Liver (tissue), 9 donors: ENCODE measurements around the gene FAT2. TPM values are rescaled to one million over a fixed set of nuclear protein-coding genes. Genes with fewer than 3 reads are reported as not detected.

ENCODE experiments used
- DNase-seq: peaks from one replicate; pipeline ENCODE4 v3.0.0-alpha.2; 2017; ENCODE audit warnings: low spot score
- H3K27ac ChIP-seq, 2 donors: one replicate each; pipeline ENCODE4 v1.7.0; 2013; ENCODE audit warnings: inconsistent platforms in 2 of 2, low read length in 2 of 2, control low read depth in 1 of 2, low read depth in 1 of 2, mild to moderate bottlenecking in 1 of 2
- H3K27me3 ChIP-seq, 4 donors: one replicate each; pipeline versions ENCODE4 v1.6.1 to v1.7.0; 2013; ENCODE audit warnings: low read length in 3 of 4, inconsistent platforms in 1 of 4, mild to moderate bottlenecking in 1 of 4, moderate library complexity in 1 of 4; ENCODE audit not compliant: control insufficient read depth in 4 of 4, insufficient read depth in 4 of 4
- H3K36me3 ChIP-seq, 4 donors: one replicate each; pipeline versions ENCODE4 v1.6.1 to v1.7.0; 2013; ENCODE audit warnings: low read length in 3 of 4, mild to moderate bottlenecking in 3 of 4, low read depth in 1 of 4, moderate library complexity in 1 of 4; ENCODE audit not compliant: control insufficient read depth in 4 of 4, insufficient read depth in 3 of 4
- H3K4me1 ChIP-seq, 4 donors: one replicate each; pipeline versions ENCODE4 v1.6.1 to v1.7.0; 2013; ENCODE audit warnings: low read length in 3 of 4, mild to moderate bottlenecking in 3 of 4, moderate library complexity in 1 of 4; ENCODE audit not compliant: control insufficient read depth in 4 of 4, insufficient read depth in 4 of 4
- H3K4me3 ChIP-seq, 3 donors: one replicate each; pipeline versions ENCODE4 v1.6.1 to v1.7.0; 2013; ENCODE audit warnings: low read length in 3 of 3, control low read depth in 1 of 3, low read depth in 1 of 3, mild to moderate bottlenecking in 1 of 3
- H3K9ac ChIP-seq, 2 donors: one replicate each; pipeline ENCODE4 v1.7.0; 2013; ENCODE audit warnings: low read length in 2 of 2, mild to moderate bottlenecking in 2 of 2, moderate library complexity in 2 of 2, control low read depth in 1 of 2, low read depth in 1 of 2
- H3K9me3 ChIP-seq, 4 donors: one replicate each; pipeline versions ENCODE4 v1.6.1 to v1.7.0; 2013; ENCODE audit warnings: low read length in 3 of 4; ENCODE audit not compliant: control insufficient read depth in 4 of 4
- EGR1 ChIP-seq, 2 donors: IDR thresholded peaks; 2 replicates each; pipeline ENCODE4 v1.6.1; 2016 to 2018; ENCODE audit warnings: antibody characterized with exemption in 2 of 2, low read depth in 2 of 2
- FOXA2 ChIP-seq: IDR thresholded peaks from 2 replicates; pipeline ENCODE4 v1.6.1; 2016; ENCODE audit warnings: antibody characterized with exemption
- GABPA ChIP-seq, 2 donors: IDR thresholded peaks in 1 of 2; conservative IDR thresholded peaks in 1 of 2; 2 replicates each; pipeline ENCODE4 v1.6.1; 2016; ENCODE audit warnings: antibody characterized with exemption in 2 of 2, mild to moderate bottlenecking in 1 of 2, moderate library complexity in 1 of 2
- HNF4A ChIP-seq, 2 donors: conservative IDR thresholded peaks; 2 replicates each; pipeline ENCODE4 v1.6.1; 2016; ENCODE audit warnings: antibody characterized with exemption in 2 of 2, mild to moderate bottlenecking in 2 of 2
- HNF4G ChIP-seq: IDR thresholded peaks from 2 replicates; pipeline ENCODE4 v1.6.1; 2016; ENCODE audit warnings: antibody characterized with exemption
- JUND ChIP-seq, 2 donors: IDR thresholded peaks; 2 replicates each; pipeline ENCODE4 v1.6.1; 2016; ENCODE audit warnings: antibody characterized with exemption in 2 of 2
- NR2F2 ChIP-seq: IDR thresholded peaks from 2 replicates; pipeline ENCODE4 v1.6.1; 2016; ENCODE audit warnings: antibody characterized with exemption
- RAD21 ChIP-seq, 2 donors: IDR thresholded peaks; 2 replicates each; pipeline ENCODE4 v1.6.1; 2016; ENCODE audit warnings: antibody characterized with exemption in 2 of 2, mild to moderate bottlenecking in 2 of 2
- RXRA ChIP-seq, 2 donors: IDR thresholded peaks; 2 replicates each; pipeline ENCODE4 v1.6.1; 2017 to 2018; ENCODE audit warnings: antibody characterized with exemption in 2 of 2, mild to moderate bottlenecking in 1 of 2
- TAF1 ChIP-seq: conservative IDR thresholded peaks from 2 replicates; pipeline ENCODE4 v1.6.1; 2016; ENCODE audit warnings: antibody characterized with exemption, mild to moderate bottlenecking
- WGBS: extraction: QIAGEN DNeasy Blood & Tissue Kit; methylation state at CpG from one replicate; pipeline ENCODE4 v1.1.7; 2013; 5-methylcytosine and 5-hydroxymethylcytosine counted together
- polyA plus RNA-seq, 2 donors: library from polyadenylated mRNA; stranded (reverse) in 1 of 2; unstranded in 1 of 2; fragments of 200-250 nt in 1 of 2; fragments of >200 nt in 1 of 2; fragmentation: Nextera tagmentation in 1 of 2; extraction: Ambion mirVana in 1 of 2; gene quantifications; one replicate each; pipeline versions ENCODE4 v1.2.1 to v1.2.3, GENCODE V29; 2013 to 2015
- total RNA-seq, 2 donors: library from RNA; depleted of rRNA; stranded (reverse); fragments of >200 nt; gene quantifications; one replicate each; pipeline ENCODE4 v1.2.3, GENCODE V29; 2014
- TF ChIP-seq, protein P1 (sequence below): fragments of 150-350 bp; IDR thresholded peaks from 2 replicates; pipeline ENCODE4 v1.5.1; 2017; ENCODE audit warnings: improper control_type of control experiment, low read depth, low read length; ENCODE audit not compliant: missing input control
- TF ChIP-seq, protein P2 (sequence below): IDR thresholded peaks from 2 replicates; pipeline ENCODE4 v1.6.1; 2016; ENCODE audit warnings: antibody characterized with exemption
- TF ChIP-seq, protein P3 (sequence below): IDR thresholded peaks from 2 replicates; pipeline ENCODE4 v1.6.1; 2016; ENCODE audit warnings: antibody characterized with exemption, mild to moderate bottlenecking
- TF ChIP-seq, protein P4 (sequence below): IDR thresholded peaks from 2 replicates; pipeline ENCODE4 v1.6.1; 2016; ENCODE audit warnings: antibody characterized with exemption
- TF ChIP-seq, protein P5 (sequence below): IDR thresholded peaks from 2 replicates; pipeline ENCODE4 v1.6.1; 2016; ENCODE audit warnings: antibody characterized with exemption
- donor health status: healthy.
- donor health status: healthy.
- donor health status: healthy.
- donor health status: healthy.
- donor health status: healthy.

FAT2 gene
- total and polyA plus RNA-seq, 4 donors, result under 0.01 to 0.07 TPM; not detected in 2

DNA sequence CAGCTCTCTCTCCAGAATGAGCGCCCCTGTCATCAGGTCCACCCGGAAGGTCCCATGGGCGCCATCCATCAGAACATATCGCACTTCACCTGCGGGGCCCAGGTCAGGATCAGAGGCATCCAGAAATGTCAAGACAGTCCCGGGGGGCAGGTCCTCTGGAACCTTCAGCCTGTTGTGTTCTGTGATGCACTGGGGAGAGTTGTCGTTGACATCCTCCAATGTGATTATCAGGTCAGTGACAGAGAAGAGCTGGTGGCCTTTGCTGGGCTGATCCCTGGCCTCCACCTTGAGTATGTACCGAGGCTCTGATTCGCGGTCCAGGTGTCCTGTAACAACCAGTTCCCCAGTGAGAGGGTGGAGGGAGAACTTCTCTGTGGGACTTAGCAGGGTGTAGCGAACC is 25.2 kb downstream of the FAT2 start:
- no peak overlapping the region for H3K27ac ChIP-seq
- H3K9ac ChIP-seq, result no peak overlapping the region
- no peaks in the 10 kb centered on the region for H3K36me3 ChIP-seq
- no peaks in the 10 kb centered on the region for H3K4me1 ChIP-seq
- no peaks in the 10 kb centered on the region for H3K27me3 ChIP-seq
- H3K4me3 ChIP-seq, result no peak overlapping the region
- TF ChIP-seq, protein P1, sequence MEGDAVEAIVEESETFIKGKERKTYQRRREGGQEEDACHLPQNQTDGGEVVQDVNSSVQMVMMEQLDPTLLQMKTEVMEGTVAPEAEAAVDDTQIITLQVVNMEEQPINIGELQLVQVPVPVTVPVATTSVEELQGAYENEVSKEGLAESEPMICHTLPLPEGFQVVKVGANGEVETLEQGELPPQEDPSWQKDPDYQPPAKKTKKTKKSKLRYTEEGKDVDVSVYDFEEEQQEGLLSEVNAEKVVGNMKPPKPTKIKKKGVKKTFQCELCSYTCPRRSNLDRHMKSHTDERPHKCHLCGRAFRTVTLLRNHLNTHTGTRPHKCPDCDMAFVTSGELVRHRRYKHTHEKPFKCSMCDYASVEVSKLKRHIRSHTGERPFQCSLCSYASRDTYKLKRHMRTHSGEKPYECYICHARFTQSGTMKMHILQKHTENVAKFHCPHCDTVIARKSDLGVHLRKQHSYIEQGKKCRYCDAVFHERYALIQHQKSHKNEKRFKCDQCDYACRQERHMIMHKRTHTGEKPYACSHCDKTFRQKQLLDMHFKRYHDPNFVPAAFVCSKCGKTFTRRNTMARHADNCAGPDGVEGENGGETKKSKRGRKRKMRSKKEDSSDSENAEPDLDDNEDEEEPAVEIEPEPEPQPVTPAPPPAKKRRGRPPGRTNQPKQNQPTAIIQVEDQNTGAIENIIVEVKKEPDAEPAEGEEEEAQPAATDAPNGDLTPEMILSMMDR, result no peak
- no peak for DNase-seq
- H3K9me3 ChIP-seq, result no peaks in the 10 kb centered on the region
- WGBS, result 91% methylated on average over 11 of the region's 11 CpGs

- TF ChIP-seq, protein P2, sequence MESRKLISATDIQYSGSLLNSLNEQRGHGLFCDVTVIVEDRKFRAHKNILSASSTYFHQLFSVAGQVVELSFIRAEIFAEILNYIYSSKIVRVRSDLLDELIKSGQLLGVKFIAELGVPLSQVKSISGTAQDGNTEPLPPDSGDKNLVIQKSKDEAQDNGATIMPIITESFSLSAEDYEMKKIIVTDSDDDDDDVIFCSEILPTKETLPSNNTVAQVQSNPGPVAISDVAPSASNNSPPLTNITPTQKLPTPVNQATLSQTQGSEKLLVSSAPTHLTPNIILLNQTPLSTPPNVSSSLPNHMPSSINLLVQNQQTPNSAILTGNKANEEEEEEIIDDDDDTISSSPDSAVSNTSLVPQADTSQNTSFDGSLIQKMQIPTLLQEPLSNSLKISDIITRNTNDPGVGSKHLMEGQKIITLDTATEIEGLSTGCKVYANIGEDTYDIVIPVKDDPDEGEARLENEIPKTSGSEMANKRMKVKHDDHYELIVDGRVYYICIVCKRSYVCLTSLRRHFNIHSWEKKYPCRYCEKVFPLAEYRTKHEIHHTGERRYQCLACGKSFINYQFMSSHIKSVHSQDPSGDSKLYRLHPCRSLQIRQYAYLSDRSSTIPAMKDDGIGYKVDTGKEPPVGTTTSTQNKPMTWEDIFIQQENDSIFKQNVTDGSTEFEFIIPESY, result no peak
- TF ChIP-seq, protein P3, sequence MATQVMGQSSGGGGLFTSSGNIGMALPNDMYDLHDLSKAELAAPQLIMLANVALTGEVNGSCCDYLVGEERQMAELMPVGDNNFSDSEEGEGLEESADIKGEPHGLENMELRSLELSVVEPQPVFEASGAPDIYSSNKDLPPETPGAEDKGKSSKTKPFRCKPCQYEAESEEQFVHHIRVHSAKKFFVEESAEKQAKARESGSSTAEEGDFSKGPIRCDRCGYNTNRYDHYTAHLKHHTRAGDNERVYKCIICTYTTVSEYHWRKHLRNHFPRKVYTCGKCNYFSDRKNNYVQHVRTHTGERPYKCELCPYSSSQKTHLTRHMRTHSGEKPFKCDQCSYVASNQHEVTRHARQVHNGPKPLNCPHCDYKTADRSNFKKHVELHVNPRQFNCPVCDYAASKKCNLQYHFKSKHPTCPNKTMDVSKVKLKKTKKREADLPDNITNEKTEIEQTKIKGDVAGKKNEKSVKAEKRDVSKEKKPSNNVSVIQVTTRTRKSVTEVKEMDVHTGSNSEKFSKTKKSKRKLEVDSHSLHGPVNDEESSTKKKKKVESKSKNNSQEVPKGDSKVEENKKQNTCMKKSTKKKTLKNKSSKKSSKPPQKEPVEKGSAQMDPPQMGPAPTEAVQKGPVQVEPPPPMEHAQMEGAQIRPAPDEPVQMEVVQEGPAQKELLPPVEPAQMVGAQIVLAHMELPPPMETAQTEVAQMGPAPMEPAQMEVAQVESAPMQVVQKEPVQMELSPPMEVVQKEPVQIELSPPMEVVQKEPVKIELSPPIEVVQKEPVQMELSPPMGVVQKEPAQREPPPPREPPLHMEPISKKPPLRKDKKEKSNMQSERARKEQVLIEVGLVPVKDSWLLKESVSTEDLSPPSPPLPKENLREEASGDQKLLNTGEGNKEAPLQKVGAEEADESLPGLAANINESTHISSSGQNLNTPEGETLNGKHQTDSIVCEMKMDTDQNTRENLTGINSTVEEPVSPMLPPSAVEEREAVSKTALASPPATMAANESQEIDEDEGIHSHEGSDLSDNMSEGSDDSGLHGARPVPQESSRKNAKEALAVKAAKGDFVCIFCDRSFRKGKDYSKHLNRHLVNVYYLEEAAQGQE, result no peak
- TF ChIP-seq RAD21 (IDR thresholded peaks at IDR 0.05) (no peak), RXRA (IDR thresholded peaks at IDR 0.05) (no peak), GABPA (IDR thresholded peaks at IDR 0.05 in 1 of 2, conservative IDR thresholded peaks at IDR 0.05 in 1 of 2) (no peak), TAF1 (no peak), HNF4A (conservative IDR thresholded peaks at IDR 0.05) (no peak), NR2F2 (no peak), EGR1 (IDR thresholded peaks at IDR 0.05; ENCODE audit: low read depth in 2 of 2) (no peak), HNF4G (no peak), JUND (IDR thresholded peaks at IDR 0.05) (no peak), FOXA2 (no peak)
- TF ChIP-seq, protein P1, result no peak
- TF ChIP-seq, protein P4, sequence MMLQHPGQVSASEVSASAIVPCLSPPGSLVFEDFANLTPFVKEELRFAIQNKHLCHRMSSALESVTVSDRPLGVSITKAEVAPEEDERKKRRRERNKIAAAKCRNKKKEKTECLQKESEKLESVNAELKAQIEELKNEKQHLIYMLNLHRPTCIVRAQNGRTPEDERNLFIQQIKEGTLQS, result no peak
- TF ChIP-seq, protein P5, sequence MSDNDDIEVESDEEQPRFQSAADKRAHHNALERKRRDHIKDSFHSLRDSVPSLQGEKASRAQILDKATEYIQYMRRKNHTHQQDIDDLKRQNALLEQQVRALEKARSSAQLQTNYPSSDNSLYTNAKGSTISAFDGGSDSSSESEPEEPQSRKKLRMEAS, result no peak
- Histone ChIP-seq H3K4me1 (no peaks in the 10 kb centered on the region), H3K9ac (no peak overlapping the region), H3K36me3 (no peaks in the 10 kb centered on the region), H3K27ac (no peak overlapping the region), H3K4me3 (no peak overlapping the region), H3K9me3 (no peaks in the 10 kb centered on the region), H3K27me3 (peaks cover 0 to 2% (median 0%) of the 10 kb centered on the region in 4 donors)
- WGBS, result 81% methylated on average over 8 of the region's 8 CpGs
- DNase-seq, result no peak
These were observed 29.0 kb downstream of the FAT2 start for GRCh38 chr5:151562019-151562707.
